A673 (cell line): ENCODE results near the gene DSTN. TPM values are rescaled to one million over a fixed set of nuclear protein-coding genes. Genes with fewer than 3 reads are reported as not detected.

Experiments used
- BruUV-seq: library from RNA; stranded (reverse); fragments of 400-500 nt; replicated peaks from 2 replicates; lab custom pipeline; 2021; lab: Mats Ljungman, UMichigan
- CTCF ChIA-PET: fragments of 300-600 bp; sonication (Branson Sonifier 250); formaldehyde crosslinking; loops from one replicate; lab custom pipeline; 2022; ENCODE audit warnings: antibody characterized with exemption; lab: Charles Lee
- POLR2A ChIA-PET: fragments of 300-600 bp; sonication (Branson Sonifier 250); formaldehyde crosslinking; loops from one replicate; lab custom pipeline; 2022; ENCODE audit warnings: antibody characterized with exemption; ENCODE audit not compliant: low non-redundant PET; lab: Charles Lee
- DNase-seq: peaks from one replicate; pipeline ENCODE4 v3.0.0-alpha.2; 2015; ENCODE audit warnings: low spot score
- H3K27ac ChIP-seq: fragments of 200-600 bp; sonication (generic); 2 replicates; pipeline ENCODE4 v1.5.1; 2016; ENCODE audit warnings: mixed run types, low read depth, mild to moderate bottlenecking, mixed read lengths, antibody characterized with exemption, low read length; ENCODE audit not compliant: poor library complexity, severe bottlenecking
- H3K27me3 ChIP-seq: fragments of 200-600 bp; sonication (generic); replicated peaks from 2 replicates; pipeline ENCODE4 v1.6.1; 2017; ENCODE audit warnings: mixed run types, low read depth, mild to moderate bottlenecking, mixed read lengths, antibody characterized with exemption, low read length; ENCODE audit not compliant: insufficient read depth, poor library complexity
- H3K36me3 ChIP-seq: fragments of 200-600 bp; sonication (generic); 2 replicates; pipeline ENCODE4 v1.6.1; 2016; ENCODE audit warnings: mixed run types, mild to moderate bottlenecking, mixed read lengths, antibody characterized with exemption, low read length; ENCODE audit not compliant: insufficient read depth, poor library complexity, severe bottlenecking
- H3K4me1 ChIP-seq: fragments of 200-600 bp; sonication (generic); 2 replicates; pipeline ENCODE4 v1.6.1; 2017; ENCODE audit warnings: mixed run types, mild to moderate bottlenecking, mixed read lengths, antibody characterized with exemption, low read length; ENCODE audit not compliant: insufficient read depth, poor library complexity, severe bottlenecking
- H3K4me3 ChIP-seq: fragments of 200-600 bp; sonication (generic); 2 replicates; pipeline ENCODE4 v1.5.1; 2016; ENCODE audit warnings: low read depth, mixed run types, mild to moderate bottlenecking, mixed read lengths, low read length; ENCODE audit not compliant: poor library complexity, severe bottlenecking
- H3K9me3 ChIP-seq: fragments of 200-600 bp; sonication (generic); 2 replicates; pipeline ENCODE4 v1.6.1; 2016; ENCODE audit warnings: mixed run types, low read depth, mild to moderate bottlenecking, mixed read lengths, antibody characterized with exemption, low read length; ENCODE audit not compliant: poor library complexity, severe bottlenecking
- CTCF ChIP-seq: fragments of 300-800, 200-600 bp; sonication (generic); conservative IDR thresholded peaks from 2 replicates; pipeline ENCODE4 v1.5.1; 2017; ENCODE audit warnings: low read depth, mild to moderate bottlenecking, antibody characterized with exemption, low read length, moderate library complexity, mixed read lengths
- EZH2 ChIP-seq: fragments of 200-600 bp; sonication (generic); IDR thresholded peaks from 2 replicates; pipeline ENCODE4 v1.6.1; 2017; ENCODE audit warnings: borderline replicate concordance, low read depth, mild to moderate bottlenecking, mixed read lengths, antibody characterized with exemption, low read length; ENCODE audit not compliant: poor library complexity, severe bottlenecking
- intact Hi-C: fragments of 100-400 bp; cut with micrococcal nuclease; formaldehyde crosslinking; loops from one replicate; pipeline ENCODE4 v1.10.0; 2022; ENCODE audit not compliant: unreplicated experiment
- total RNA-seq: library from RNA; stranded (reverse); gene quantifications from 2 replicates; pipeline ENCODE4 v1.2.3, GENCODE V29; 2021

Gene DSTN
- total RNA-seq, 1 experiment from 2014 or later = 159 TPM

- H3K36me3 ChIP-seq = peaks cover 8% of the 10 kb centered on the region
- POLR2A ChIA-PET = no interaction called here
- intact Hi-C loops = no loop called here
Measured at GRCh38 chr20:17630151-17630805, 60.4 kb downstream of the DSTN start.

GRCh38 chr20:17630806-17631195, 60.9 kb downstream of the DSTN start:
- ChIA-PET CTCF (no interaction called here), POLR2A (no interaction called here)
- H3K27ac ChIP-seq = no peak overlapping the region
- H3K4me1 ChIP-seq = no peaks in the 10 kb centered on the region
- no peak for DNase-seq
- no peaks in the 10 kb centered on the region for H3K9me3 ChIP-seq
- peaks cover 9% of the 10 kb centered on the region for H3K36me3 ChIP-seq
- BruUV-seq = no TSS peak
- intact Hi-C loops = no loop called here
- TF ChIP-seq CTCF (no peak), EZH2 (no peak)
- H3K4me3 ChIP-seq = no peak overlapping the region
- no peaks in the 10 kb centered on the region for H3K27me3 ChIP-seq

More at GRCh38 chr20:17630151-17630805, 60.4 kb downstream of the DSTN start:
- H3K27me3 ChIP-seq = no peaks in the 10 kb centered on the region
- TF ChIP-seq CTCF (no peak), EZH2 (no peak)
- H3K27ac ChIP-seq = no peak overlapping the region
- BruUV-seq = no TSS peak
- H3K4me3 ChIP-seq = no peak overlapping the region
- DNase-seq = no peak
- no peaks in the 10 kb centered on the region for H3K4me1 ChIP-seq
- H3K9me3 ChIP-seq = no peaks in the 10 kb centered on the region
- CTCF ChIA-PET = no interaction called here

- H3K27ac ChIP-seq = no peak overlapping the region
- no peak for TF ChIP-seq CTCF
- no peak for TF ChIP-seq EZH2
- H3K27me3 ChIP-seq = no peaks in the 10 kb centered on the region
- H3K36me3 ChIP-seq = peaks cover 10% of the 10 kb centered on the region
- BruUV-seq = no TSS peak
- intact Hi-C loops = no loop called here
- no peak for DNase-seq
- CTCF ChIA-PET = no interaction called here
- POLR2A ChIA-PET = no interaction called here
- H3K4me1 ChIP-seq = no peaks in the 10 kb centered on the region
- H3K4me3 ChIP-seq = no peak overlapping the region
- no peaks in the 10 kb centered on the region for H3K9me3 ChIP-seq
Measured at GRCh38 chr20:17631576-17632319, 61.9 kb downstream of the DSTN start.
